ENCODE data around the gene TMSB4X.

- TF ChIP-seq CTCF (IDR thresholded peaks at IDR 0.05) (no peak), POLR2A (IDR thresholded peaks at IDR 0.05) (no peak)
Measured at GRCh38 chrX:13001961-13002671, 27.2 kb downstream of the TMSB4X start.

All from testis (tissue), 2 donors.